Stomach (tissue), 9 donors: ENCODE results near the gene RAB4B. TPM values are rescaled to one million over a fixed set of nuclear protein-coding genes. Genes with fewer than 3 reads are reported as not detected.

ENCODE experiments used
- DNase-seq, 2 donors: peaks; one replicate each; pipeline versions ENCODE4 v3.0.0 to v3.0.0-alpha.2; 2013 to 2019
- H3K27ac ChIP-seq, 5 donors: fragments of 200-600 bp in 4 of 5; sonication (generic) in 4 of 5; one replicate each; pipeline ENCODE4 v1.5.1; 2013 to 2019; ENCODE audit warnings: mild to moderate bottlenecking in 1 of 5, moderate library complexity in 1 of 5
- H3K27me3 ChIP-seq, 3 donors: fragments of 200-600 bp; sonication (generic); one replicate each; pipeline ENCODE4 v1.5.1; 2017 to 2019; ENCODE audit warnings: mixed run types in 1 of 3
- H3K36me3 ChIP-seq, 4 donors: fragments of 200-600 bp; sonication (generic); 1 replicate in 3 of 4; 2 replicates in 1 of 4; pipeline ENCODE4 v1.5.1; 2016 to 2019
- H3K4me1 ChIP-seq, 4 donors: fragments of 200-600 bp; sonication (generic); one replicate each; pipeline ENCODE4 v1.5.1; 2016 to 2019
- H3K4me3 ChIP-seq, 4 donors: fragments of 200-600 bp; sonication (generic) in 3 of 4; one replicate each; pipeline ENCODE4 v1.5.1; 2016 to 2019; ENCODE audit warnings: mild to moderate bottlenecking in 1 of 4
- H3K9me3 ChIP-seq, 4 donors: fragments of 200-600 bp; sonication (generic); one replicate each; pipeline ENCODE4 v1.5.1; 2016 to 2019
- CTCF ChIP-seq, 7 experiments: fragments of 450-650 bp in 4 of 7; fragments of 200-600 bp in 3 of 7; sonication (generic) in 3 of 7; IDR thresholded peaks; one replicate each; pipeline ENCODE4 v1.5.1; 2016 to 2019; ENCODE audit warnings: antibody characterized with exemption in 7 of 7, control low read depth in 2 of 7, mild to moderate bottlenecking in 1 of 7
- EP300 ChIP-seq: sonication (generic); formaldehyde crosslinking; IDR thresholded peaks from one replicate; pipeline ENCODE4 v1.6.1; 2017; ENCODE audit warnings: antibody characterized with exemption
- POLR2A ChIP-seq, 4 donors: fragments of 450-650 bp; IDR thresholded peaks; one replicate each; pipeline ENCODE4 v1.6.1; 2016; ENCODE audit warnings: antibody characterized with exemption in 4 of 4, control low read depth in 2 of 4, mild to moderate bottlenecking in 1 of 4, moderate library complexity in 1 of 4
- POLR2AphosphoS5 ChIP-seq, 3 donors: sonication (generic); formaldehyde crosslinking; IDR thresholded peaks; one replicate each; pipeline ENCODE4 v1.6.1; 2016; ENCODE audit warnings: antibody characterized with exemption in 3 of 3
- WGBS, 5 donors: extraction: QIAGEN DNeasy Blood & Tissue Kit in 3 of 5; methylation state at CpG; one replicate each; pipeline versions ENCODE4 v1.1.5 to v1.1.7; 2013 to 2018; 5-methylcytosine and 5-hydroxymethylcytosine counted together
- intact Hi-C: fragments of 100-400 bp; cut with DNase I; formaldehyde crosslinking; loops from one replicate; pipeline ENCODE4 v1.15.1; 2023; ENCODE audit warnings: low total_unique reads
- polyA plus RNA-seq, 3 donors: library from polyadenylated mRNA; stranded (reverse); fragments of 200-250 nt; gene quantifications; one replicate each; pipeline ENCODE4 v1.2.3, GENCODE V29; 2013
- total RNA-seq, 5 donors: library from RNA; depleted of rRNA; stranded (reverse); fragments of >200 nt; gene quantifications; one replicate each; pipeline versions ENCODE4 v1.1.0 to v1.2.3, GENCODE V29; 2014 to 2016
- donor health status: healthy with polysubstance abuse.
- donor health status: Bipolar disorder and iron deficiency.
- donor health status: healthy.

The RAB4B gene
- total and polyA plus RNA-seq, 8 donors: 10.3 to 53.7 (median 39.2) TPM; not detected in 1

GRCh38 chr19:40791349-40791748 is 13.3 kb downstream of the RAB4B start:
- peak overlapping the region in 1 of 5 donors; percentile 9 for H3K27ac ChIP-seq

GRCh38 chr19:40791996-40792395 is 13.9 kb downstream of the RAB4B start:
- no peak overlapping the region for H3K4me3 ChIP-seq
- H3K27ac ChIP-seq: peak overlapping the region in 3 of 5 donors; percentile 16 to 59 (median 24)
- intact Hi-C loops: no loop called here

More at GRCh38 chr19:40791349-40791748, 13.3 kb downstream of the RAB4B start:
- WGBS, 5 donors: 74 to 96% (median 86%) methylated on average over 7 of the region's 7 CpGs
- Histone ChIP-seq H3K27me3 (no peaks in the 10 kb centered on the region), H3K4me3 (no peak overlapping the region), H3K4me1 (peaks cover 0 to 6% (median 0%) of the 10 kb centered on the region in 4 donors), H3K36me3 (peaks cover 5 to 66% (median 63%) of the 10 kb centered on the region in 4 donors), H3K9me3 (no peaks in the 10 kb centered on the region)
- DNase-seq: no peak
- intact Hi-C loops: no loop called here
- no peak for TF ChIP-seq CTCF (IDR thresholded peaks at IDR 0.05)
- TF ChIP-seq POLR2A (IDR thresholded peaks at IDR 0.05): no peak
- no peak for TF ChIP-seq EP300
- no peak for TF ChIP-seq POLR2AphosphoS5 (IDR thresholded peaks at IDR 0.05)

GRCh38 chr19:40797166-40797962 is 19.3 kb downstream of the RAB4B start:
- intact Hi-C loops: no loop called here
- peak overlapping the region in 1 of 4 donors; percentile 96 for H3K4me3 ChIP-seq
- H3K27me3 ChIP-seq: no peaks in the 10 kb centered on the region
- H3K27ac ChIP-seq: peak overlapping the region; percentile 85 to 99 (median 97)
- TF ChIP-seq CTCF (IDR thresholded peaks at IDR 0.05) (no peak), POLR2A (IDR thresholded peaks at IDR 0.05) (no peak), EP300 (no peak), POLR2AphosphoS5 (IDR thresholded peaks at IDR 0.05) (no peak)
- H3K9me3 ChIP-seq: no peaks in the 10 kb centered on the region
- peaks cover 31 to 37% (median 33%) of the 10 kb centered on the region in 4 donors for H3K4me1 ChIP-seq
- WGBS, 5 donors: 91 to 95% (median 93%) methylated on average over 14 of the region's 14 CpGs
- peak in 1 of 2 donors; percentile 9 for DNase-seq
- H3K36me3 ChIP-seq: peaks cover 11 to 32% (median 22%) of the 10 kb centered on the region in 4 donors

More at GRCh38 chr19:40791996-40792395, 13.9 kb downstream of the RAB4B start:
- Histone ChIP-seq H3K27me3 (no peaks in the 10 kb centered on the region), H3K4me1 (peaks cover 0 to 6% (median 0%) of the 10 kb centered on the region in 4 donors), H3K36me3 (peaks cover 6 to 65% (median 58%) of the 10 kb centered on the region in 4 donors), H3K9me3 (no peaks in the 10 kb centered on the region)
- DNase-seq: peak in 1 of 2 donors; percentile 4
- TF ChIP-seq POLR2AphosphoS5 (IDR thresholded peaks at IDR 0.05): no peak
- TF ChIP-seq POLR2A (IDR thresholded peaks at IDR 0.05): no peak
- TF ChIP-seq CTCF (IDR thresholded peaks at IDR 0.05): no peak
- no peak for TF ChIP-seq EP300
- WGBS, 5 donors: 56 to 65% (median 56%) methylated on average over 3 of the region's 3 CpGs

- peak; percentile 67 to 89 for DNase-seq
- intact Hi-C loops: no loop called here
- Histone ChIP-seq H3K27me3 (no peaks in the 10 kb centered on the region), H3K9me3 (no peaks in the 10 kb centered on the region), H3K4me1 (peaks cover 38 to 44% (median 41%) of the 10 kb centered on the region in 4 donors), H3K27ac (peak overlapping the region; percentile 85 to 99 (median 97)), H3K36me3 (peaks cover 11 to 27% (median 16%) of the 10 kb centered on the region in 4 donors), H3K4me3 (peak overlapping the region; percentile 40 to 98 (median 71))
- WGBS, 5 donors: 9 to 12% (median 10%) methylated on average over 23 to 28 of the region's 28 CpGs
- TF ChIP-seq POLR2AphosphoS5 (IDR thresholded peaks at IDR 0.05) (peak in 2 of 3 donors; percentile 15), POLR2A (IDR thresholded peaks at IDR 0.05) (no peak), EP300 (no peak), CTCF (IDR thresholded peaks at IDR 0.05) (peak in 5 of 7 experiments; percentile 7 to 48 (median 27))
These were observed 20.1 kb downstream of the RAB4B start for GRCh38 chr19:40797963-40798682.
